Neural cell (in vitro differentiated cells): ENCODE measurements around the gene B4GALT5. TPM values are rescaled to one million over a fixed set of nuclear protein-coding genes. Genes with fewer than 3 reads are reported as not detected.

Experiments
- H2AFZ ChIP-seq: fragments of 200-600, 300-800 bp; sonication (generic), shearing (Covaris generic); 2 replicates; pipeline ENCODE4 v1.6.0; 2014; ENCODE audit warnings: low read depth, mild to moderate bottlenecking, antibody characterized with exemption, low read length, moderate library complexity
- H3F3A ChIP-seq: fragments of 200-600 bp; shearing (Covaris generic); 2 replicates; pipeline ENCODE4 v1.6.1; 2016; ENCODE audit warnings: mild to moderate bottlenecking, moderate library complexity, mixed read lengths, antibody characterized with exemption, low read length; ENCODE audit not compliant: insufficient read depth, poor library complexity, severe bottlenecking
- H3K27ac ChIP-seq: fragments of 200-600, 300-800 bp; sonication (generic), shearing (Covaris generic); 2 replicates; pipeline ENCODE4 v1.5.1; 2014; ENCODE audit warnings: mild to moderate bottlenecking, low read length, moderate library complexity
- H3K27me3 ChIP-seq: fragments of 300-800, 200-600 bp; sonication (generic), shearing (Covaris generic); 2 replicates; pipeline ENCODE4 v1.6.0; 2014; ENCODE audit warnings: mild to moderate bottlenecking, low read depth, low read length, moderate library complexity; ENCODE audit not compliant: insufficient read depth
- H3K36me3 ChIP-seq: fragments of 300-800, 200-600 bp; sonication (generic), shearing (Covaris generic); 2 replicates; pipeline ENCODE4 v1.5.1; 2014; ENCODE audit warnings: mild to moderate bottlenecking, antibody characterized with exemption, low read length, moderate library complexity; ENCODE audit not compliant: insufficient read depth
- H3K4me2 ChIP-seq: fragments of 300-800, 200-600 bp; sonication (generic), shearing (Covaris generic); 2 replicates; pipeline ENCODE4 v1.6.0; 2014; ENCODE audit warnings: mild to moderate bottlenecking, low read length
- H3K4me3 ChIP-seq: fragments of 300-800, 200-600 bp; sonication (generic), shearing (Covaris generic); 2 replicates; pipeline ENCODE4 v1.5.1; 2014; ENCODE audit warnings: mild to moderate bottlenecking, low read length, moderate library complexity
- H3K79me2 ChIP-seq: fragments of 200-600 bp; shearing (Covaris generic); replicated peaks from 2 replicates; pipeline ENCODE4 v1.6.0; 2014; ENCODE audit warnings: mild to moderate bottlenecking, low read length, moderate library complexity; ENCODE audit not compliant: insufficient read depth
- H3K9ac ChIP-seq: fragments of 300-800, 200-600 bp; sonication (generic), shearing (Covaris generic); 2 replicates; pipeline ENCODE4 v1.6.1; 2016; ENCODE audit warnings: mild to moderate bottlenecking, low read length, mixed read lengths
- H3K9me2 ChIP-seq: fragments of 200-600 bp; shearing (Covaris generic); 2 replicates; pipeline ENCODE4 v1.6.1; 2016; ENCODE audit warnings: mild to moderate bottlenecking, low read length, mixed read lengths; ENCODE audit not compliant: insufficient read depth
- H3K9me3 ChIP-seq: fragments of 200-600, 300-800 bp; sonication (generic), shearing (Covaris generic); 2 replicates; pipeline ENCODE4 v1.6.1; 2016; ENCODE audit warnings: mild to moderate bottlenecking, mixed run types, low read length, moderate library complexity, mixed read lengths
- H4K20me1 ChIP-seq: fragments of 200-600 bp; shearing (Covaris generic); 2 replicates; pipeline ENCODE4 v1.6.1; 2016; ENCODE audit warnings: mild to moderate bottlenecking, mixed run types; ENCODE audit not compliant: insufficient read depth
- EP300 ChIP-seq: fragments of 450-650 bp; conservative IDR thresholded peaks from 2 replicates; pipeline ENCODE4 v1.6.1; 2014; ENCODE audit warnings: antibody characterized with exemption, mild to moderate bottlenecking, moderate library complexity; ENCODE audit not compliant: poor library complexity, severe bottlenecking
- EZH2 ChIP-seq: fragments of 200-600, 300-800 bp; shearing (Covaris generic), sonication (generic); IDR thresholded peaks from 2 replicates; pipeline ENCODE4 v1.6.1; 2014; ENCODE audit warnings: antibody characterized with exemption, low read length, borderline replicate concordance, mild to moderate bottlenecking; ENCODE audit not compliant: insufficient read depth, poor library complexity, severe bottlenecking
- MXI1 ChIP-seq: fragments of 450-650 bp; conservative IDR thresholded peaks from 2 replicates; pipeline ENCODE4 v1.6.1; 2014; ENCODE audit warnings: antibody characterized with exemption, mild to moderate bottlenecking; ENCODE audit not compliant: poor library complexity, severe bottlenecking
- POLR2AphosphoS5 ChIP-seq: IDR thresholded peaks from 2 replicates; pipeline ENCODE4 v1.6.1; 2012
- RAD21 ChIP-seq: fragments of 450-650 bp; conservative IDR thresholded peaks from 2 replicates; pipeline ENCODE4 v1.6.1; 2014; ENCODE audit warnings: antibody characterized with exemption, mild to moderate bottlenecking, moderate library complexity
- SMC3 ChIP-seq: fragments of 450-650 bp; conservative IDR thresholded peaks from 2 replicates; pipeline ENCODE4 v1.6.1; 2014; ENCODE audit warnings: antibody characterized with exemption, mild to moderate bottlenecking, moderate library complexity; ENCODE audit not compliant: poor library complexity
- TAF1 ChIP-seq: IDR thresholded peaks from 2 replicates; pipeline ENCODE4 v1.6.1; 2012; ENCODE audit warnings: low read depth
- polyA plus RNA-seq: library from polyadenylated mRNA; depleted of rRNA; stranded (reverse); fragments of >200 nt; gene quantifications from 2 replicates; pipeline ENCODE4 v1.2.3, GENCODE V29; 2014
- TF ChIP-seq, protein P1 (sequence below): IDR thresholded peaks from 2 replicates; pipeline ENCODE4 v1.6.1; 2012; ENCODE audit warnings: borderline replicate concordance
- TF ChIP-seq, protein P2 (sequence below): fragments of 450-650 bp; IDR thresholded peaks from 2 replicates; pipeline ENCODE4 v1.5.1; 2014; ENCODE audit warnings: antibody characterized with exemption, mild to moderate bottlenecking, moderate library complexity; ENCODE audit not compliant: poor library complexity, severe bottlenecking

B4GALT5 gene
- polyA plus RNA-seq, 1 donor from 2014 or later: 34.7 TPM

DNA sequence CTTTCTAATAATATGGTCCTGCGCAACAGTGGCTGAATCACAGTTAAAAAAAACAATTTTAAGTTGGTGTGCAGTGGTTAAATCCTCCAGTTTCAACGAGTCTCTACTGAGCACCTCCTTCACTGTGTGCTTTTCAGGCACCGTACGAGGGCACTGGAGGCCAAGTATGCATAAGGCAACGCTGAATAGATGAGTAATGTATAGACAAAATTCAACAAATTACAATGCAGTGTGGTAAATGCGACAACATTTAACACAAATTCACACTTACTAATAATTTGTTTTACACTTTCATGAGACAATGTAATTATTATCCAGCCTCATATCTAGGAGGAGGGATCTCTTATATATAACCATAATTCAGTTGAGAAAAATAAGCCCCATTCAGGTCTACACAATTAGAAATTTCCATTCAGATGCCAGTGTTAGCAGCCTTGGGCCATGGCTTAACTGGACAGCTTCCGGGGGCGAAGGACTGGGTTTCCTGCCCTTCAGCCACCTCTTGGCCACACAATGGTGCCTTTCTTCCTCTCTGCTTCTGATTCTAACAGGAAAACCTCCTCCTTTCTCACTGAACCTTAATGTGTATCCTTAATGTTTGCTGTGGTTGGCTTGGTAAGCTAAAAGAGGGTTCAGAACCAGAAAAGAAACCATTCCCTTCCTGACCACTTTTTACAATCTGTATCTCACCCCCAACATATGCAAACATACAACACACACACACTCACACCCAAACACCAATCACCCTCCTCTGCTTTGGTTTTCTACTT, 51.9 kb downstream of the B4GALT5 start:
- no peaks in the 10 kb centered on the region for H4K20me1 ChIP-seq
- no peaks in the 10 kb centered on the region for H3K27me3 ChIP-seq
- H3K79me2 ChIP-seq: peaks cover 20% of the 10 kb centered on the region
- no peak overlapping the region for H2AFZ ChIP-seq
- no peaks in the 10 kb centered on the region for H3K9me3 ChIP-seq
- no peaks in the 10 kb centered on the region for H3K36me3 ChIP-seq
- H3K27ac ChIP-seq: no peak overlapping the region
- no peak overlapping the region for H3K4me3 ChIP-seq
- H3K9ac ChIP-seq: no peak overlapping the region
- no peak for TF ChIP-seq EP300
- TF ChIP-seq, protein P1, sequence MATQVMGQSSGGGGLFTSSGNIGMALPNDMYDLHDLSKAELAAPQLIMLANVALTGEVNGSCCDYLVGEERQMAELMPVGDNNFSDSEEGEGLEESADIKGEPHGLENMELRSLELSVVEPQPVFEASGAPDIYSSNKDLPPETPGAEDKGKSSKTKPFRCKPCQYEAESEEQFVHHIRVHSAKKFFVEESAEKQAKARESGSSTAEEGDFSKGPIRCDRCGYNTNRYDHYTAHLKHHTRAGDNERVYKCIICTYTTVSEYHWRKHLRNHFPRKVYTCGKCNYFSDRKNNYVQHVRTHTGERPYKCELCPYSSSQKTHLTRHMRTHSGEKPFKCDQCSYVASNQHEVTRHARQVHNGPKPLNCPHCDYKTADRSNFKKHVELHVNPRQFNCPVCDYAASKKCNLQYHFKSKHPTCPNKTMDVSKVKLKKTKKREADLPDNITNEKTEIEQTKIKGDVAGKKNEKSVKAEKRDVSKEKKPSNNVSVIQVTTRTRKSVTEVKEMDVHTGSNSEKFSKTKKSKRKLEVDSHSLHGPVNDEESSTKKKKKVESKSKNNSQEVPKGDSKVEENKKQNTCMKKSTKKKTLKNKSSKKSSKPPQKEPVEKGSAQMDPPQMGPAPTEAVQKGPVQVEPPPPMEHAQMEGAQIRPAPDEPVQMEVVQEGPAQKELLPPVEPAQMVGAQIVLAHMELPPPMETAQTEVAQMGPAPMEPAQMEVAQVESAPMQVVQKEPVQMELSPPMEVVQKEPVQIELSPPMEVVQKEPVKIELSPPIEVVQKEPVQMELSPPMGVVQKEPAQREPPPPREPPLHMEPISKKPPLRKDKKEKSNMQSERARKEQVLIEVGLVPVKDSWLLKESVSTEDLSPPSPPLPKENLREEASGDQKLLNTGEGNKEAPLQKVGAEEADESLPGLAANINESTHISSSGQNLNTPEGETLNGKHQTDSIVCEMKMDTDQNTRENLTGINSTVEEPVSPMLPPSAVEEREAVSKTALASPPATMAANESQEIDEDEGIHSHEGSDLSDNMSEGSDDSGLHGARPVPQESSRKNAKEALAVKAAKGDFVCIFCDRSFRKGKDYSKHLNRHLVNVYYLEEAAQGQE: no peak
- TF ChIP-seq EZH2: no peak
- TF ChIP-seq, protein P2, sequence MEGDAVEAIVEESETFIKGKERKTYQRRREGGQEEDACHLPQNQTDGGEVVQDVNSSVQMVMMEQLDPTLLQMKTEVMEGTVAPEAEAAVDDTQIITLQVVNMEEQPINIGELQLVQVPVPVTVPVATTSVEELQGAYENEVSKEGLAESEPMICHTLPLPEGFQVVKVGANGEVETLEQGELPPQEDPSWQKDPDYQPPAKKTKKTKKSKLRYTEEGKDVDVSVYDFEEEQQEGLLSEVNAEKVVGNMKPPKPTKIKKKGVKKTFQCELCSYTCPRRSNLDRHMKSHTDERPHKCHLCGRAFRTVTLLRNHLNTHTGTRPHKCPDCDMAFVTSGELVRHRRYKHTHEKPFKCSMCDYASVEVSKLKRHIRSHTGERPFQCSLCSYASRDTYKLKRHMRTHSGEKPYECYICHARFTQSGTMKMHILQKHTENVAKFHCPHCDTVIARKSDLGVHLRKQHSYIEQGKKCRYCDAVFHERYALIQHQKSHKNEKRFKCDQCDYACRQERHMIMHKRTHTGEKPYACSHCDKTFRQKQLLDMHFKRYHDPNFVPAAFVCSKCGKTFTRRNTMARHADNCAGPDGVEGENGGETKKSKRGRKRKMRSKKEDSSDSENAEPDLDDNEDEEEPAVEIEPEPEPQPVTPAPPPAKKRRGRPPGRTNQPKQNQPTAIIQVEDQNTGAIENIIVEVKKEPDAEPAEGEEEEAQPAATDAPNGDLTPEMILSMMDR: no peak
- TF ChIP-seq POLR2AphosphoS5: no peak
- no peak for TF ChIP-seq SMC3
- no peak for TF ChIP-seq TAF1
- TF ChIP-seq MXI1: no peak
- TF ChIP-seq RAD21: no peak
- no peak overlapping the region for H3K4me2 ChIP-seq
- no peaks in the 10 kb centered on the region for H3F3A ChIP-seq
- no peaks in the 10 kb centered on the region for H3K9me2 ChIP-seq

DNA sequence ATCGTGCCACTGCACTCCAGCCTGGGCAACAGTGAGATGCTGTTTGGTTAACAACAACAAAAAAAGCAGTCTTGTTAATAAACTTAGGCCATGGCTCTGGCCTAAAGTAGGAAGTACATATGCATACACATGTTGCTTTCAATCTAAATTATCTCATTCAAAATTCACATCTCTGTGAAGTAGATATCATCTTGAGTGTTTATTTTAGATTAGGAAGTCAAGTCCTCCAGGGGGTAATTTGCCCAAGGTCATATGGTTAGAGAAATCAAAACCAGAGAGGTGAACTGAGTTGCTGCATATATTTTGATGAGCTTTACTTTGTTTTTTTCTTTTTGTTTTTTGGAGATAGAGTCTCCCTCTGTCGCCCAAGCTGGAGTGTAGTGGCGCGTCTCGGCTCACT, 52.8 kb downstream of the B4GALT5 start:
- no peak overlapping the region for H3K4me3 ChIP-seq
- H3K9me2 ChIP-seq: no peaks in the 10 kb centered on the region
- TF ChIP-seq MXI1: no peak
- TF ChIP-seq, protein P1: no peak
- peaks cover 22% of the 10 kb centered on the region for H3K79me2 ChIP-seq
- no peaks in the 10 kb centered on the region for H4K20me1 ChIP-seq
- no peak overlapping the region for H3K27ac ChIP-seq
- no peak overlapping the region for H3K9ac ChIP-seq
- no peaks in the 10 kb centered on the region for H3K27me3 ChIP-seq
- H3K36me3 ChIP-seq: no peaks in the 10 kb centered on the region
- H3F3A ChIP-seq: no peaks in the 10 kb centered on the region
- H3K4me2 ChIP-seq: no peak overlapping the region
- H3K9me3 ChIP-seq: no peaks in the 10 kb centered on the region
- H2AFZ ChIP-seq: no peak overlapping the region
